H1 (cell line): Measurements from ENCODE around the gene ZBTB20. TPM values are rescaled to one million over a fixed set of nuclear protein-coding genes. Genes with fewer than 3 reads are reported as not detected.

Experiments
- CTCF ChIA-PET: fragments of 300-600 bp; sonication (Branson Sonifier 250); formaldehyde crosslinking; loops from one replicate; lab custom pipeline; 2021; ENCODE audit not compliant: partially characterized antibody; lab: Charles Lee
- POLR2A ChIA-PET: fragments of 300-600 bp; sonication (Branson Sonifier 250); formaldehyde crosslinking; loops from one replicate; lab custom pipeline; 2021; ENCODE audit warnings: inconsistent platforms; ENCODE audit not compliant: partially characterized antibody; lab: Charles Lee
- DNase-seq, 2 experiments: peaks; one replicate each; pipeline versions ENCODE4 v3.0.0 to v3.0.0-alpha.2; 2010 to 2022; ENCODE audit warnings: low spot score in 2 of 2, low read depth in 1 of 2, mixed read lengths in 1 of 2
- FAIRE-seq: peaks from 2 replicates; lab custom pipeline; 2011; peaks lifted over from hg19 to GRCh38; lab: Jason Lieb, UNC
- H2AFZ ChIP-seq: 2 replicates; pipeline ENCODE4 v1.8.1; 2012; ENCODE audit warnings: low read length, inconsistent platforms
- H2AK5ac ChIP-seq: 2 replicates; pipeline ENCODE4 v1.6.1; 2013; ENCODE audit warnings: low read depth, low read length
- H2BK120ac ChIP-seq: replicated peaks from 2 replicates; pipeline ENCODE3; 2013; ENCODE audit warnings: low read depth, low read length, inconsistent platforms
- H2BK12ac ChIP-seq: 2 replicates; pipeline ENCODE4 v1.6.1; 2013; ENCODE audit warnings: low read depth, low read length
- H2BK15ac ChIP-seq: 2 replicates; pipeline ENCODE4 v1.6.1; 2013; ENCODE audit warnings: low read length
- H2BK20ac ChIP-seq: 2 replicates; pipeline ENCODE4 v1.6.1; 2013; ENCODE audit warnings: low read length
- H2BK5ac ChIP-seq: 2 replicates; pipeline ENCODE4 v1.6.1; 2013; ENCODE audit warnings: low read depth, low read length
- H3K14ac ChIP-seq: 2 replicates; pipeline ENCODE4 v1.6.1; 2013; ENCODE audit warnings: inconsistent platforms; ENCODE audit not compliant: insufficient read length
- H3K18ac ChIP-seq: 2 replicates; pipeline ENCODE4 v1.6.1; 2013; ENCODE audit warnings: low read length; ENCODE audit errors: extremely low read depth
- H3K23ac ChIP-seq: 2 replicates; pipeline ENCODE4 v1.6.1; 2013; ENCODE audit warnings: inconsistent platforms; ENCODE audit not compliant: insufficient read length
- H3K23me2 ChIP-seq: 2 replicates; pipeline ENCODE4 v1.6.1; 2013; ENCODE audit warnings: low read depth, low read length
- H3K27ac ChIP-seq: 2 replicates; pipeline ENCODE4 v1.6.1; 2011; ENCODE audit warnings: low read depth, low read length, inconsistent platforms
- H3K27me3 ChIP-seq, 4 experiments: replicated peaks in 1 of 4; 1 replicate in 1 of 4; 2 replicates in 3 of 4; pipeline versions ENCODE4 v1.6.1 to v1.8.1; 2011 to 2013; ENCODE audit warnings: low read length in 3 of 4, mild to moderate bottlenecking in 3 of 4, inconsistent platforms in 2 of 4, mixed read lengths in 2 of 4, moderate library complexity in 1 of 4; ENCODE audit not compliant: control insufficient read depth in 3 of 4, insufficient read depth in 3 of 4; ENCODE audit errors: extremely low read depth in 1 of 4
- H3K36me3 ChIP-seq, 4 experiments: 2 replicates each; pipeline versions ENCODE4 v1.6.1 to v1.8.1; 2011 to 2013; ENCODE audit warnings: mild to moderate bottlenecking in 4 of 4, low read length in 3 of 4, moderate library complexity in 2 of 4, control low read depth in 1 of 4, inconsistent platforms in 1 of 4; ENCODE audit not compliant: insufficient read depth in 4 of 4, control insufficient read depth in 2 of 4
- H3K4ac ChIP-seq: replicated peaks from 2 replicates; pipeline ENCODE3; 2013; ENCODE audit warnings: low read length, low read depth, mixed read lengths, inconsistent platforms; ENCODE audit not compliant: insufficient read length
- H3K4me1 ChIP-seq, 4 experiments: replicated peaks in 1 of 4; 1 replicate in 1 of 4; 2 replicates in 3 of 4; pipeline versions ENCODE4 v1.6.1 to v1.8.1; 2011 to 2013; ENCODE audit warnings: low read length in 3 of 4, inconsistent platforms in 2 of 4, mixed read lengths in 1 of 4; ENCODE audit not compliant: insufficient read depth in 4 of 4, control insufficient read depth in 3 of 4
- H3K4me2 ChIP-seq, 2 experiments: 2 replicates each; pipeline versions ENCODE4 v1.6.1 to v1.8.1; 2011 to 2013; ENCODE audit warnings: low read depth in 2 of 2, low read length in 2 of 2, control low read depth in 1 of 2, inconsistent platforms in 1 of 2, mild to moderate bottlenecking in 1 of 2; ENCODE audit not compliant: insufficient read depth in 1 of 2
- H3K4me3 ChIP-seq, 4 experiments: fragments of 200-600, 300-600 bp in 1 of 4; sonication (generic), shearing (Covaris generic), sonication (Bioruptor Twin) in 1 of 4; 2 replicates each; pipeline versions ENCODE4 v1.5.1 to v1.8.1; 2011 to 2016; ENCODE audit warnings: low read length in 4 of 4, low read depth in 3 of 4, control low read depth in 2 of 4, inconsistent platforms in 2 of 4, mild to moderate bottlenecking in 2 of 4, mixed read lengths in 1 of 4, moderate library complexity in 1 of 4; ENCODE audit not compliant: insufficient read depth in 2 of 4; ENCODE audit errors: extremely low read depth in 1 of 4
- H3K56ac ChIP-seq: replicated peaks from 2 replicates; pipeline ENCODE3; 2013; ENCODE audit warnings: low read depth, mild to moderate bottlenecking, mixed read lengths, low read length, inconsistent platforms; ENCODE audit not compliant: insufficient read length
- H3K79me1 ChIP-seq: 2 replicates; pipeline ENCODE4 v1.6.1; 2013; ENCODE audit warnings: low read depth, low read length, control low read depth
- H3K79me2 ChIP-seq, 2 experiments: 2 replicates each; pipeline versions ENCODE4 v1.6.1 to v1.8.1; 2012 to 2013; ENCODE audit warnings: low read length in 2 of 2, mild to moderate bottlenecking in 2 of 2, inconsistent platforms in 1 of 2; ENCODE audit not compliant: insufficient read depth in 2 of 2, control insufficient read depth in 1 of 2
- H3K9ac ChIP-seq, 4 experiments: replicated peaks in 1 of 4; 1 replicate in 1 of 4; 2 replicates in 3 of 4; pipeline versions ENCODE4 v1.6.1 to v1.8.1; 2011 to 2013; ENCODE audit warnings: low read depth in 3 of 4, low read length in 3 of 4, control low read depth in 2 of 4, mild to moderate bottlenecking in 2 of 4, moderate library complexity in 2 of 4, inconsistent platforms in 1 of 4; ENCODE audit errors: extremely low read depth in 1 of 4
- H3K9me3 ChIP-seq, 2 experiments: 2 replicates each; pipeline versions ENCODE4 v1.6.1 to v1.8.1; 2012 to 2013; ENCODE audit warnings: mild to moderate bottlenecking in 2 of 2, moderate library complexity in 2 of 2, control low read depth in 1 of 2, inconsistent platforms in 1 of 2, low read depth in 1 of 2, low read length in 1 of 2, mixed read lengths in 1 of 2; ENCODE audit not compliant: insufficient read depth in 2 of 2
- H4K20me1 ChIP-seq, 2 experiments: replicated peaks in 1 of 2; 2 replicates each; pipeline versions ENCODE3 to v1.8.1; 2011 to 2013; ENCODE audit warnings: inconsistent platforms in 2 of 2, low read length in 2 of 2, mild to moderate bottlenecking in 1 of 2; ENCODE audit not compliant: insufficient read depth in 2 of 2, control insufficient read depth in 1 of 2
- H4K5ac ChIP-seq: 2 replicates; pipeline ENCODE4 v1.6.1; 2013; ENCODE audit warnings: low read length, low read depth, mixed read lengths, inconsistent platforms; ENCODE audit not compliant: insufficient read length
- H4K8ac ChIP-seq: 2 replicates; pipeline ENCODE4 v1.8.0; 2013; ENCODE audit warnings: mild to moderate bottlenecking, moderate library complexity, low read length, inconsistent platforms; ENCODE audit not compliant: insufficient read depth; ENCODE audit errors: extremely low read depth
- H4K91ac ChIP-seq: replicated peaks from 2 replicates; pipeline ENCODE3; 2013; ENCODE audit warnings: low read length, mixed read lengths, inconsistent platforms; ENCODE audit not compliant: insufficient read length
- CTBP2 ChIP-seq: IDR thresholded peaks from 2 replicates; pipeline ENCODE4 v1.7.0; 2011; ENCODE audit warnings: borderline replicate concordance, mild to moderate bottlenecking, moderate library complexity, mixed read lengths, low read length; ENCODE audit not compliant: insufficient read depth, insufficient read length
- PHF8 ChIP-seq: fragments of 200-600 bp; sonication (generic); conservative IDR thresholded peaks from 2 replicates; pipeline ENCODE4 v1.7.1; 2012; ENCODE audit warnings: low read depth, mild to moderate bottlenecking, inconsistent platforms, low read length, moderate library complexity
- SP4 ChIP-seq: IDR thresholded peaks from 2 replicates; pipeline ENCODE4 v1.6.1; 2012; ENCODE audit warnings: low read length, inconsistent platforms
- WGBS, 2 experiments: shearing (Covaris generic) in 1 of 2; methylation state at CpG; one replicate each; pipeline versions ENCODE4 v1.1.6 to v1.1.7; 2013 to 2015; ENCODE audit warnings: low lambda C conversion rate in 2 of 2, mixed read lengths in 2 of 2, inconsistent platforms in 1 of 2, low coverage in 1 of 2, missing lambda C conversion rate in 1 of 2; ENCODE audit not compliant: insufficient replicate concordance in 2 of 2, insufficient coverage in 1 of 2, insufficient read length in 1 of 2; ENCODE audit errors: extremely low coverage in 1 of 2, missing lambda C conversion rate in 1 of 2; 5-methylcytosine and 5-hydroxymethylcytosine counted together
- polyA plus RNA-seq, 7 experiments: library from polyadenylated mRNA; depleted of rRNA in 3 of 7; stranded (reverse) in 5 of 7; unstranded in 2 of 7; fragments of >200 nt in 5 of 7; fragments of 200-250 nt in 2 of 7; gene quantifications; 1 replicate in 5 of 7; 2 replicates in 1 of 7; 4 replicates in 1 of 7; pipeline versions ENCODE4 v1.2.1 to v1.2.3, GENCODE V29; 2011 to 2013; ENCODE audit warnings: missing spikeins in 2 of 7, mixed read lengths in 2 of 7
- total RNA-seq: library from RNA; stranded (reverse); fragmentation: NEBNext Ultra II Directional; extraction: Animal tissue kit (Norgen Biotek cat#: 25700); gene quantifications from 2 replicates; pipeline ENCODE4 v1.2.1, GENCODE V29; 2021

Gene ZBTB20
- total and polyA plus RNA-seq, 2 of the 8 experiments (the other 6 are each of a cell fraction or from before 2014, with no cell fraction given): 0.35 to 1.3 TPM

DNA sequence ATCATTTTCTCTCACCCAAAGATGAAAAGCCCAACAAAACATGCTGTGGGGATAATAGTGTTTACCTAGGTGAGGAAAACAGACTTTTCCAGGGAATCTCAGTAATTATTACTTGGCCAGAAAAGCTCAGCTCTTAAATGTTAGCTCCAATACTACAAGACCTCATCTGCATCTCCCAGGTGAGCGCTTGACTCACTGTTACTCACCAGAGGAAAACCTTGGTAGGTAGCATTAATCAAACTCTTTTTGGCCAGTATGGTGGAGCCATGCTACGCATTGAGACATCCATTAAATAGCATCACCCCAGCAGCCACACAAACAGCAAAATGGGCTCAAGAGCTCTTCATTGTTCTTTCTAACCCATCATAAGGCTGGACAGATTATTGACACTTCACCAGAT, 754.3 kb downstream of the ZBTB20 start:
- no peaks in the 10 kb centered on the region for H3K79me1 ChIP-seq
- ChIA-PET CTCF (interaction anchor here (1.6 to 4.9 kb wide), 2 partner anchors 8 to 26 kb away, joined by 5 to 34 read pairs; no protein-coding TSS in a partner anchor), POLR2A (no interaction called here)
- no peaks in the 10 kb centered on the region for H3K36me3 ChIP-seq
- H3K27ac ChIP-seq: no peak overlapping the region
- no peak overlapping the region for H4K91ac ChIP-seq
- H3K4me2 ChIP-seq: no peak overlapping the region
- no peaks in the 10 kb centered on the region for H3K4me1 ChIP-seq
- FAIRE-seq: no peak
- no peak overlapping the region for H2BK120ac ChIP-seq
- no peak overlapping the region for H2BK5ac ChIP-seq
- H2BK12ac ChIP-seq: no peak overlapping the region
- H2BK15ac ChIP-seq: no peak overlapping the region
- H2AFZ ChIP-seq: no peak overlapping the region
- no peak overlapping the region for H3K4ac ChIP-seq
- DNase-seq: no peak
- no peaks in the 10 kb centered on the region for H4K20me1 ChIP-seq
- no peak overlapping the region for H3K56ac ChIP-seq
- no peaks in the 10 kb centered on the region for H3K27me3 ChIP-seq
- no peaks in the 10 kb centered on the region for H3K23me2 ChIP-seq
- no peak overlapping the region for H3K23ac ChIP-seq
- H4K8ac ChIP-seq: no peak overlapping the region
- no peaks in the 10 kb centered on the region for H3K9me3 ChIP-seq
- WGBS, 2 experiments: 95% methylated on average over 2 of the region's 2 CpGs; no CpG with 5 or more reads in 1 of the 2 experiments
- TF ChIP-seq CTBP2 (no peak), PHF8 (no peak), SP4 (no peak)
- H3K4me3 ChIP-seq: no peak overlapping the region
- H3K14ac ChIP-seq: no peak overlapping the region
- H3K79me2 ChIP-seq: no peaks in the 10 kb centered on the region
- H2BK20ac ChIP-seq: no peak overlapping the region
- no peak overlapping the region for H2AK5ac ChIP-seq
- H3K18ac ChIP-seq: no peak overlapping the region
- H4K5ac ChIP-seq: no peak overlapping the region
- H3K9ac ChIP-seq: no peak overlapping the region
